ENCODE measurements around the gene GABARAPL1.

GABARAPL1 gene

GRCh38 chr12:10234562-10234961, 21.9 kb downstream of the GABARAPL1 start:
- no peak for DNase-seq (ENCODE audit: low read depth in 2 of 2, low spot score in 1 of 2)

GRCh38 chr12:10235761-10236631, 23.3 kb downstream of the GABARAPL1 start:
- no peak for DNase-seq (ENCODE audit: low read depth in 2 of 2, low spot score in 1 of 2)

- no peak for DNase-seq (ENCODE audit: low read depth in 2 of 2, low spot score in 1 of 2)
These were observed 24.0 kb downstream of the GABARAPL1 start for GRCh38 chr12:10236720-10237119.

GRCh38 chr12:10238526-10238925, 25.8 kb downstream of the GABARAPL1 start:
- DNase-seq (ENCODE audit: low read depth in 2 of 2, low spot score in 1 of 2) = no peak

GRCh38 chr12:10241290-10241689, 28.6 kb downstream of the GABARAPL1 start:
- no peak for DNase-seq (ENCODE audit: low read depth in 2 of 2, low spot score in 1 of 2)

- no peak for DNase-seq (ENCODE audit: low read depth in 2 of 2, low spot score in 1 of 2)
These were observed 29.1 kb downstream of the GABARAPL1 start for GRCh38 chr12:10241727-10242126.

- no peak for DNase-seq (ENCODE audit: low read depth in 2 of 2, low spot score in 1 of 2)
These were observed 29.9 kb downstream of the GABARAPL1 start for GRCh38 chr12:10242539-10242938.

GRCh38 chr12:10243818-10244520, 31.3 kb downstream of the GABARAPL1 start:
- DNase-seq (ENCODE audit: low read depth in 2 of 2, low spot score in 1 of 2) = no peak

GRCh38 chr12:10247436-10248058, 34.9 kb downstream of the GABARAPL1 start:
- no peak for DNase-seq (ENCODE audit: low read depth in 2 of 2, low spot score in 1 of 2)

GRCh38 chr12:10249690-10250455, 37.2 kb downstream of the GABARAPL1 start:
- no peak for DNase-seq (ENCODE audit: low read depth in 2 of 2, low spot score in 1 of 2)

GRCh38 chr12:10251669-10252068, 39.0 kb downstream of the GABARAPL1 start:
- DNase-seq (ENCODE audit: low read depth in 2 of 2, low spot score in 1 of 2) = no peak

GRCh38 chr12:10252201-10252600, 39.5 kb downstream of the GABARAPL1 start:
- no peak for DNase-seq (ENCODE audit: low read depth in 2 of 2, low spot score in 1 of 2)

- DNase-seq (ENCODE audit: low read depth in 2 of 2, low spot score in 1 of 2) = no peak
These were observed 43.4 kb downstream of the GABARAPL1 start for GRCh38 chr12:10256064-10256463.

- no peak for DNase-seq (ENCODE audit: low read depth in 2 of 2, low spot score in 1 of 2)
These were observed 48.2 kb downstream of the GABARAPL1 start for GRCh38 chr12:10260927-10261326.

GRCh38 chr12:10268037-10268436, 55.4 kb downstream of the GABARAPL1 start:
- DNase-seq (ENCODE audit: low read depth in 2 of 2, low spot score in 1 of 2) = no peak

GRCh38 chr12:10272467-10272866, 59.8 kb downstream of the GABARAPL1 start:
- no peak for DNase-seq (ENCODE audit: low read depth in 2 of 2, low spot score in 1 of 2)

All from stimulated activated CD8-positive, alpha-beta memory T cell treated with anti-CD3 and anti-CD28 coated beads, Interleukin-4, amount 100 ng/mL, for 4 hours (primary cell).